Stimulated activated CD8-positive, alpha-beta memory T cell treated with anti-CD3 and anti-CD28 coated beads, Interleukin-15, amount 100 ng/mL, for 24 hours (primary cell): ENCODE measurements around the gene SDHD.
"Not testable (repeated sequence)": the region's sequence is repeated elsewhere in the genome, so short reads cannot be mapped to it uniquely, and the experiment has no call there.

Experiments
- DNase-seq: peaks from one replicate; pipeline ENCODE4 v3.0.0-alpha.2; 2020; ENCODE audit warnings: low read depth

Gene SDHD

DNA sequence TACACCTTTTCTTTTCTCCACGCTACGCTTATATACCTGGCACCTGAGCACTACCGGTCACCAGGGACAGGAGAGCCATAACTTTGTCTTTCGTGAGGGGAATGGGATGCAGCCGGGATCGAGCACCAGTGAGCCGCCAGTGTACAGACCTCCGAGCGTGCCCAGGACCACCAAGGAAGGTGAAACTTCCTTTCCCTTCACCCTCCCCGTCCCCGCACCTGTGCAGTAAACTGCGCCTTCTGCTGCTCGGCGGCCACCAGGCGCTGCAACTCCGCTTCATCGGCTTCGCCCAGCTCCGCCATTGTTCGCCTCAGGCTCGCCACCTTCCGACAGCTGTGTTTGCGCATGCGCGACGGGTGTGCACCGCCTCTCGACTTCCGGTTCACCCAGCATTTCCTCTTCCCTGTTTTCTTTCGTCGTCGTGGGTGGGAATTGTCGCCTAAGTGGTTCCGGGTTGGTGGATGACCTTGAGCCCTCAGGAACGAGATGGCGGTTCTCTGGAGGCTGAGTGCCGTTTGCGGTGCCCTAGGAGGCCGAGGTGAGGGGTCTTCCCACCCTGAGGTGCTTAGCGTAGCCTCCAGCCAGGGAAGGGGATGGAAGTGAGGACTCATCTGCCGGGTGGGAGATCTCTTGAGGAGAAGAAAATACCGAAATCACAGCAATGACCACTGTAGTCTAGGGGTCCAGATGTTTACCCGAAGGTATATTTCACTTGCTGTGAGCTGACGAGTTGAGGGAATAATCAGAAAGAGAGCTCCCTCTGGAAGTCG, at the start of gene SDHD, which contains the start of gene TIMM8B:
SDHD (plus strand) TSS at position 452 of the 770 bp plus-strand sequence; CDS start at position 487, 35 bp downstream.
TIMM8B (minus strand) TSS at position 335 of the 770 bp plus-strand sequence; CDS start at position 302, 33 bp downstream.
- DNase-seq: peak; percentile 86

DNA sequence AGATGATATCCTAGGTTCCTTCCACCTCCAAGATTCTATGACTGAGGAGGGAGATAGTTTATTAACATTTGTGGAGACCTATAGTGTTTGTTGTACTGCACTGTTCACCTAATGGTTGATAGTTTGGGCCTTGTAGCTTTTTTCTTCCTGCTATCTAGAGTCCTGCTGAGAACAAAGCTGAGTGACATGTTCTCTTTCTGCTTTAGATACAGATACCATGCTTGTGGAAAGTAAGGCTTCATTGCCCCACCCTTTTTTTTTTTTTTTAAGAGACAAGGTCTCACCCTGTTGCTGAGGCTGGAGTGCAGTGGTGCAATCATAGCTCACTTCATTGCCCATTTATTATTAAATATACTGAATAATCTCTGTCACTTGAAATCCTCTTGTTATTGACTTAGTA, 49.1 kb upstream of the SDHD start:
- DNase-seq: no peak

DNA sequence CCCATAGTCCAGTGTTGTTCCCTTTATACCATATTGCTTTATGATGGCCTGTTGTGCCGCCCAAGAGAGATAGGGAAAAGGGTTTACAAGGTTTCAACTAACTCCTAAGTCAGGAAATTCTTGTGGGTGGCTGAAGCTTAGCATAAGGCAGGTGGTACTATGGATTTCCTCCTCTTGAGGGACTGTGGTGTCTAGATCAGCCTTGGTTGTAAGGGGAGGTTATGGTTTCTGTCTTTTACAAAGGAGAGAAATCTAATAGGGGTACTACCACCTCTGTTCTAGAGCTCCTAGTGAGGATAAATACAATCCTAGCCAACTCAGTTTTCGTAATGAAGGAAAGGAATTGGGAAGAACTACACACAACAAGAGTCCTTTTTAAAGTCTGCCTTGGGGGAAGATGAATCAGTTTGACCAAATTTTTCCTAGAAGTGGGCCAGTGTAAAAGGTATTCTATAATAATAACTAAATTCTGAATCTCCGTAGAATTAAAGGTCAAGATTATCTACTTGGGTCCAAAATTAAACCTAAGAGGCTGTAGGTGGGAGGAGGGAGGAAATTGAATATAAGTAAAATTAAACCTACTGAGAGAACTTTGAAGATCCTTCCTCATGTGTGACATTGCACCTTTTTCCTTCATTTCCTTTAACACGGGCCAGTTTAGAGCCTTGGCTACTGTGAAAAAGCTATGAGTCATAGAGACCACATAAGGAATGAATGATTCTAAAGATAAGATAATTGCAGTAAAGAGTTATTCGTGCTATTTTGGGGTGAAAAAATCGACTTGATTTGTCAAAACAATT, 44.3 kb upstream of the SDHD start:
- no peak for DNase-seq

DNA sequence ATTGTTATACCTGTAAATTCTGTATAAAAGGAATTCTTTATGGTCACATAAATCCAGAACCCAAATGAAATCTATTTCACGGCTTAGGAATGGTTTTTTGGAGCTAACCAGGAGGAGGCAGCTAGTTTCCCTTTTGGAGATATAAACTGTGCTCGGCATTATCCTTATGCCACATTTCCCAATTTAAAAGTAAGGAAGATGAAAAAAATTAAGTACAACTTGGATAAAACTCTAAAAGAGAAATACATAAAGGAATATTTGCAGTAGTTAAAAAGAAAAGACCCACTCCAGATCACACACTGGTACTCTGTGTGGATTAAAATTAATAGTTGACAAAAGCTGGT, 43.7 kb upstream of the SDHD start:
- DNase-seq: no peak

DNA sequence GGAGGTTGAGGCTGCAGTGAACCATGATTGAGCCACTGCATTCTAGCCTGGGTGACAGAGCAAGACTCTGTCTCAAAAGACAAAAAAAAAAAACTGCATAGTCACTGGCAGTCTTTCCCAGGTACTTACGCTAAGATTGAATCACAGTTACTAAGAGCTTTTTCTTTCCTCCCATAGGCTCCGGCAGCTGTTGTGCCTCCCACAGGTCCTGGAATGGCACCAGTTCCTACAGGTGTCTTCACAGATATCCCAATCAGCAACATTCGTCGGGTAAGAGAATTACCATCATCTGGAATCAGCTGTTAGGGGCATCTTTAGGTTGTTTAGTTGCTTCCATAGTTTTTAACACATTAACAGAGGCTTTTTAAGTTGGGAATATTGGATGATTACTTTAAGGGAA, 41.7 kb upstream of the SDHD start:
- no peak for DNase-seq

DNA sequence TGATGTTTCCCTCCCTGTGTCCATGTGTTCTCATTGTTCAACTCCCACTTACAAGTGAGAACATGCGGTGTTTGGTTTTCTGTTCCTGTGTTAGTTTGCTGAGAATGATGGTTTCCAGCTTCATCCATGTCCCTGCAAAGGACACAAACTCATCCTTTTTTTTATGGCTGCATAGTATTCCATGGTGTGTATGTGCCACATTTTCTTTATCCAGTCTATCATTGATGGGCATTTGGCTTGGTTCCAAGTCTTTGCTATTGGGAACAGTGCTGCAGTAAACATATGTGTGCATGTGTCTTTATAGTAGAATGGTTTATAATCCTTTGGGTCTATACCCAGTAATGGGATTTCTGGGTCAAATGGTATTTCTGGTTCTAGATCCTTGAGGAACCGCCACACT, 40.0 kb upstream of the SDHD start:
- DNase-seq: not testable (repeated sequence)

DNA sequence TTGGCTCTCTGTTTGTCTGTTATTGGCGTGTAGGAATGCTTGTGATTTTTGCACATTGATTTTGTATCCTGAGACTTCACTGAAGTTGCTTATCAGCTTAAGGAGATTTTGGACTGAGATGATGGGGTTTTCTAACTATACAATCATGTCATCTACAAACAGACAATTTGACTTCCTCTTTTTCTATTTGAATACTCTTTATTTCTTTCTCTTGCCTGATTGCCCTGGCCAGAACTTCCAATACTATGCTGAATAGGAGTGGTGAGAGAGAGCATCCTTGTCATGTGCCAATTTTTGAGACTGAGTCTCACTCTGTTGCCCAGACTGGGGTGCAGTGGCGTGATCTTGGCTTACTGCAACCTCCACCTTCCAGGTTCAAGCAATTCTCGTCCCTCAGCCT, 38.4 kb upstream of the SDHD start:
- DNase-seq: not testable (repeated sequence)

DNA sequence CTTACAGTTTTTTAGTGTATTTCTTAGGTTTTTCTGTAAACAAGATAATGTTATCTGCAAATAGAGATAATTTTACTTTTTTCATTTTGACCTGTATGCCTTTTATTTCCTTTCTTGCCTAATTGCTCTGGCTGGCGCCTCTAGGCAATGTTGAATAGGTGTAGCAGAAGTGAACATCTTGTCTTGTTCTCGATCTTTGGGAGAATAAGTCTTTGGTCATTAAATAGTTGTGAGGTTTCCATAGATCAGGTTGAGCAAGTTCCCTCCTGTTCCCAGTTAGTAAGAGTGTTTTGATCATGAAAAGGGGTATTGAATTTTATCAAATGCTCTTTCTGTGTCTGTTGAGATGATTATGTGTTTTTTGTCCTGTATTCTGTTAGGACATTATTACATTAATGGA, 36.9 kb upstream of the SDHD start:
- no peak for DNase-seq

DNA sequence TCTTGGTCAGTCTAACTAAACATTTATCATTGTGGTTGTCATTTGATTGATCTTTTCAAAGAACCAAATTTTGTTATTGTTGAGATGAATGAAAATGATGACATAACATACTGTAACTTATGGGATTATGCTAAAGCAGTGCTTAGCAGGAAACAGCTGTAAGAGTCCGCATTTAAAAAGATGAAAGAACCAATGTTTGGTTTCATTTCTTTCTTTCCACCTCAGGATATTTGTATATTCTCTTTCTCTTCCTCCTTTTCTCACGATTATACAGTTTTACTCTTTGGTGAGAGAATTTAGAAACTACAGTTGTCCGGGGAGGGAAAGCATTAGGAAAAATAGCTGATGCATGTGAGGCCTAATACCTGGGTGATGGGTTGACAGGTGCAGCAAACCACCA, 36.0 kb upstream of the SDHD start:
- DNase-seq: no peak

DNA sequence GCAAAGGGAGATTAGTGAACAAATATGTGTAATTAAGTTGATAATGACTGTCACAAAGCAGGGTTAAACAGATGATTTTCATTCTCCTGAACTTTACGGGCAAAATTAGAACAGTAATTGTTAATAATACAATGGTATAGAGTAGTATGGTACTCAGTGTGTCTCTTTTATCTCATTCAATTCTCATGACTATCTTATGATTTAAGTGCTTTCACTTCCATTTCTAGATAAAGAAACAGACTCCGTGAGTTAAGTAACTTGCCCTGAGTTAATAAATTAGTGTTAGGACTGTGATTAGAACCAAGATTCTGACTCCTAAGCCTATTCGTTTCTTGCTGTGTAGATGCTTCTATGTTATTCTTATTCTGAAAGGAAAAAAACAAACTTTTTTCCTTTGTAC, 34.9 kb upstream of the SDHD start:
- DNase-seq: no peak

DNA sequence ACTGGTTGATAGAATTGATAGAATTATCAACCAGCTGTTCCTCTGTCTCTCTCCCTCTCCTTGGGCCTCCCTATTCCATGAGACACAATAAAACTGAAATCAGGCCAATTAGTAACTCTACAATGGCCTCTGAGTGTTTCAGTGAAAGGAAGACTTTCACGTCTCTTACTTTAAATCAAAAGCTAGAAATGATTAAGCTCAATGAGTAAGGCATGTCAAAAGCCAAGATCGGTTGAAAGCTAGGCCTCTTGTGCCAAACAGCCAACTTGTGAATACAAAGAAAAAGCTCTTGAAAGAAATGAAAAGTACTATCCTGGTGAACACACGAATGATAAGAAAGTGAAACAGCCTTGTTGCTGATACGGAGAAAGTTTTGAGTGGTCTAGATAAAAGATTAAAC, 29.5 kb upstream of the SDHD start:
- no peak for DNase-seq

DNA sequence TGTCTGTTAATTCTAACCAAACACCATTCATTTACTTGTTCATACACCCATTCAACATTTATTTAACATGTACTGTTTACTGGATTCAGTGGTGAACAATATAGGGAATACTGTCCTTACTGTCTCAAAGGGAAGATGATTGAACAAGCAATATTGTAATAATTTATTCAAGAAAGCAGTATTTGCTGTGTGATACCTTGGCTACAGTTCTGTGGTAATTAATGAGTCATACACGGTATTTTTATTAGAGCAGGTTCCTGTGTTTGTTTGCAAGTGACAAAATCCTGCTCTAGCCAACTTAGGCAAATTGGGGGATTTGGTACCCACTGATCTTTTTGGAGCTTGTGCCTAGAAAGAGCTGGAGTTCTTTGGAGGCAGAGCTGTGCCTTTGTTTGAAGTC, 28.6 kb upstream of the SDHD start:
- no peak for DNase-seq

DNA sequence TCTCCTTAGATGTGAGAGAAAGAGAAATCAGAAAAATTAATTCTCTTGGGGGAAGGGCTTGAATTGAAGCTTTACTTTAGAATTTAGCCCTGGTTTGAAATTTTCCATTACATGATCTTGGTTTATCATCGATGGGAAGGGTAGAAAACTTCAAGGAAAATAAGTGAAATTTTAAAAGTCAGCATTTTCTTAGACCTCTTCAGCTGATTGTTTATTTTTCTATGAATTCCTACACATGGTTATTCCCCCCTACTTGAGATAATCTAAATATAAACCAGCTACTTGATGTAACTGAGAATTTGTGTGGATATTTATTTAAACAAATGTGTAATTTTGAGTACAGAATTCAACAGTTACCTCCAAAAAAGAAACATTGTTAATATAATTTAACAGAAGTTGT, 23.8 kb upstream of the SDHD start:
- no peak for DNase-seq

DNA sequence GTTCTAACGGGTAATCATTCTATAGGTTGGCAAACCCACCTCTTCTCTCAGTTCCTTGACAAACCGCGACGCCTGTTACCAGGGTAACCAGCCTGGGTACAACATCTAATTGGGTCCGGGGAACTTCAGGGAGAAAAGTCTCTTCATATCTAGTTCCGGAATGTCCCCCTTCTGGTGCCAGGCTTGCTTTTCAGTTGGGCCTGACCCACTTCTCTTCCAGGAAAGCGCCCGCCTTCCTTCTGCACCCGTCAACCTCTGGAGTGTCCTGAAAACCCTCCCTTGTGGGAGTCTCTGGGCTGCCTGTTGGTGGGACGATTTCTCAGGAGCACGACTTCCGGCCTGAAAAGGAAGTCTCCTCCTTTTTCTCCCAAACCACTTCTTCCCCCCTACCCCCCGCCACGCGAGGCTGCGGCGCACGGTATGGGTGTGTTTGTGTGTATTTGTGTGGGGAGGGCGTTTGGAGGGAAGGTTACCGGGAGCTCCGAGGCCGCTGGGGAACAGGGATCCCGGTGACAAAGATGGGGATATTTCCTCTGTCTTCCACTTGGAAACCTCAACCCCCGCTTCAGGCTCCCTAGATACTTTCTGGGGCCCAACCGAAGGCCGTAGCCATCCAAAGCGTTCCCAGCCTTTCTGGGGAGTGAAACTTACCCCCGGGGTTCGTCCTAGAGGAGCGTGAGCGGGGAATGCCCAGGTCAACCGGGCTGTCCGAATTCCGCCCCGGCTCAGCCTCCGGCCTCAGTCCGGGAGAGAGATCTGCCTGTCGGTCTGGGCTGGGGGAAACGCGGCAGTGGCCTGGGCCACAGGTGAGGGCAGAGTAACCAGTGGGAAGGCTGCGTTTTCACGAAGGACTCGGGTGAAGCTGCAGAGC, 12.5 kb upstream of the SDHD start, which contains the start of the genes NKAPD1 and PIH1D2:
NKAPD1 (plus strand) TSS at position 359 of the 871 bp plus-strand sequence. CDS start 1,276 bp downstream, outside the sequence.
PIH1D2 (minus strand) TSS at position 77 of the 871 bp plus-strand sequence. CDS start 843 bp downstream, outside the sequence.
- DNase-seq: peak; percentile 46

DNA sequence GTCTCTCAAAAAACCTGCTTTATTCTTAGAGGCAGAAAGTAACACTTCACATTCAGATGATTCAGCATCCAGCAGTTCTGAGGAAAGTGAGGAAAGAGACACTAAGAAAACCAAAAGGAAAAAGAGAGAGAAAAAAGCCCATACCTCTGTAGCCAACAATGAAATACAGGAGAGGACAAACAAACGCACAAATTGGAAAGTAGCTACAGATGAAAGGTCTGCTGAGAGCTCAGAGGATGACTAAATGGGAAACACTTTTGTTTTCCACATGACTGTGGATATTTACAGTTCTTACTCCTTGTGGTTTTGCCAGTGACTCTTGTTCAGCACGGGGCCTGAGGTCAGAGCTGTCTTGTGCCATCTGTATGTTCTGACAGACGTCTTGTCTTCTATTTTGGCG, 3.9 kb upstream of the SDHD start:
- DNase-seq: no peak

DNA sequence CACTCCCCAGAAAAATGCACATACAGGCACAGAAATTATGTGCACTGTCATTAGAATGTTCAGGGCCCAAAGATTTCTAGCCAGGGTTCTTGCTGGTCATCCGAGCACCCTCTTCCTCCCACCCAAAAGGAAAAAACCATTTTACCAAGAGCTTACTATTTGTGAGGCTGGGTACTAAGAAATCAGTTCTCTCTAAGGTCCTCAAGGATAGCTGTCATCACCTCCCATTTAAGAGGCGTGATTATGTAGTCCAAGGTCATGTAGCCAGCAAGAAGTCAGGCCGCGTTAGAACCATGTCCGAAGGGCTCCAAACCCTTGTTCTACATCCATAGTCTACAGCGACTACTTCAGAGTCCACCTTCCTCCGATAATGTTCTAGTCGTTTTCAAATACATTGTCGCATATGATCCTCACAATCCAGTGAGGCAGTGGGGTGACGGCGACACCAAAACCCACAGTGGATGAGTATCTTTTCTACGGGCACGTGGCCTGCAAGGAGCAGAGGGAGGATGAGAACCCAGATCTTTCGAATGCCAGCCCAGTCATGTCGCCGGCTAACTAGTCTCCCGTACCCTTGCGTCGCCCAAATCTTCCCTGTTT, 751 bp upstream of the SDHD start:
- DNase-seq: no peak

DNA sequence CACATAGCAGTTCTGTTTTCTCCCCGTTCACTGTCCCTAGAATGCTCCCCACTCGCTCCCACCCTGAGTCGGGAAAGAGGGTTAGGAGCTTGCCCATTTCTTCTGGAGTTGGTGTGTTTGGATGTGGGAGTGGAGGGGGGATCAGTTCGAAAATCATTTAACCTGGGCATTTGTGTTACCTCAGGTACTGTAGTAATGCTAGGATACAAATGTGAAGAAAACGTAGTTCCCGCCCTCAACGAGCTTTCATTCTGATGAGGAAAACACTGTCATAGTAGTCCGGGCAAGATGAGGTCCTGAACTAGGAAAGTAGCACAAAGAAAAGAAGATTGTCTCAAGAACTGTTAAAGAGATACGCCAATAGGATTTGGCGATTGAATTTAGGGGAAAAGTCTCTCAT, 539 bp downstream of the SDHD start:
- DNase-seq: no peak

DNA sequence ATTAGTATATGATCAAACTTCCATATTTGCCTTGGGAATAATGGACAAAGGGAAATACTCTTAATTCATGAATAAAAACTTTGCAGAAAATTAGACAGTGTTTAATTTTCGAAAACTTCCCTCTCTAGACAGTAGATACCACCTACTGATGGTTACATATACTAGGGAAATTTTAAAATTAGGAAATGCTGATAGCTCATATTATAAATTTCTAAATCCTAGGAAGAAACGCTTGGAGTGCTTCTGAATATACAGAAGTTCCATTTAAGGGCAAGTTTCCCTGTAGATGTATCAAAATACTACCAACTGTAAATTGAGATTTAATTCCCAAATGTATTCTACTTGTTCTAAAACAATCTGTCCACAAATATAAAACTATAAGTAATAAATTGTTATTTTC, 8.6 kb downstream of the SDHD start:
- DNase-seq: not testable (repeated sequence)

DNA sequence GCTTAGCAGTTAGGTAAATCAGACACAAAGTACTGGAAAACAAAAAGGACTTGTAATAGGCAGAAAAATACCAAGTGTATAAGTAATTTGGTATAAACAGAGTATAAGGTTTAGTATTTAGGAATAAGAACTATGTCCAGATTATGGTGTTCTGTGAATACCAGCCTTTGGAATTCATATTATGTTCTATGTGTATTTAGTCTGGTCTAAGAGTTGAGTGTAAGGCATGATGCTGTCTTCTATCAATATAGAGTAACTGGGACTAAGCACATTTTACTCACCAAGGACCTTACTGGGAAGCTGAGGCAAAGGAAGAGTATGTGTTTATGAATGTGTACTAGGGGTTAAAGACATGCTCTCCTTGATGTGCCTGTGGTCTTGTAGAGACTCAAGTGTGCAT, 9.5 kb downstream of the SDHD start:
- DNase-seq: no peak

DNA sequence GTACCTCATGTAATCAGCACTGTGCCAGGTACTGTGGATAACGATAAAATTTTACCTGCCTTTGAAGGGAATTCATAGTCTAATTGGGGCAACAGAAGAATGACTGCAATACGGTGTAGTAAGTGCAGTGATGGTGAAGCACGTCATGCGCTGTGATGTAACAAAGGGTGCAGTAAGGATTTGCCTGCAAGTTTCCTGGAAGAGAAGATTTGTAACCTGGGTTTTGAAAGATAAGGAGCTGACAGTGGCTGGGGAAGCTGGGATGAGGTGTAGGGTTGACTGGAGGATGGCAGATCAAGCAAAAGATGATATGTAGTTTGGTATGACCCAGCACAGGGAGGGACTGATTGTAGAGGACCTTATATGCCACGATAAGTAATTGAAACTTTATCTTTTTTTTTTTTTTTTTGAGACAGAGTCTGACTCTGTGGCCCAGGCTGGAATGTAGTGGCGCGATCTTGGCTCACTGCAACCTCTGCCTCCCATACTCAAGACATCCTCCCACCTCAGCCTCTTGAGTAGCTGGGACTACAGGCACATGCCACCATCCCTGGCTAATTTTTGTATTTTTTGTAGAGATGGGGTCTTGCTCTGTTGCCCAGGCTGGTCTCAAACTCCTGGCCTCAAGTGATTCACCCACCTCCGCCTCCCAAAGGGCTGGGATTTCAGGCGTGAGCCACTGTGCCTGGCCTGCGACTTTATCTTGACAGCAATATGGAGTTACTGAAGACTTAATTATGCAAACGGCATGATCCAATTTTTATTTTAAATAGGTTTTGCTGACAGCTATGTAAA, 11.3 kb downstream of the SDHD start:
- no peak for DNase-seq

DNA sequence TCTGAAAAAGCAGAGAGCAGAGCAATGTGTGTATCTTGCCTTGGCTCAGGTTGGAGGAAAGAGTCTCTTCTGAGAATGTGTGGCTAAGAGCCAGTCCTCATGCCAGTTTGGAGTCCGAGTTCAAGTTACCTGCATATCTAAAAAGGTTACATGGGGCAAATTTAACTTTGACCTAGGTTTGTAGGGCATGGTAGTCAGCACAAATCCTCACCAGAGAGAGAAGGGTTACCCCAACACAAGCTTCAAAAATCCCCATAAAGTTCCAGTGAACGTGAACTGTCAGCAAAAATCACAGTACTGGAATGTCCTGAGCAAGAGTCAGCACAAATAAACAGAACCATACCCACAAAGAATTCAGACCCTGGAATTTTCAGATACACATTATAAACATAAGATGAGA, 13.8 kb downstream of the SDHD start:
- no peak for DNase-seq
